ENCODE data around the gene PPP4R3C. TPM values are rescaled to one million over a fixed set of nuclear protein-coding genes. Genes with fewer than 3 reads are reported as not detected.

Gene PPP4R3C
- total and polyA plus RNA-seq, 2 of the 4 experiments (the other 2 are of a cell fraction) = not detected

DNA sequence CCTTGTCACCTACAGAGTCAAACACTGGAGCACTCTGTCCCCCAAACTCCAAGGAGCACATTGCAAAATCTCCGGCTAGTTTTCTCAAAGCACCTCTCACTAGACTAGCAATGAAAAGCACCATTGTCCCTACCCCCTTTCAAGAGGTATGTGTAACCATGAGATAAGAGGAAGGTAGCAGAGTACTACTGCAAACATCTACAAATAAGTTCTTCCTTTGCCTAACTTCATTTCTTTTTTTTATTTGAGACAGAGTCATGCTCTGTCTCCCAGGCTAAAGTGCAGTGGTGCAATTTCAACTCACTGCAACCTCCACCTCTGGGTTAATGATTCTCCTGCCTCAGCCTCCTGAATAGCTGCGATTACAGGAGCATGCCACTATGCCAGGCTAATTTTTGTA, 17.7 kb downstream of the PPP4R3C start:
- Histone ChIP-seq H3K9me3 (ENCODE audit: control insufficient read depth, insufficient read depth, low read length) (no peaks in the 10 kb centered on the region), H3K14ac (replicated peaks; ENCODE audit: low read depth, low read length) (no peak overlapping the region), H3K27me3 (ENCODE audit: control insufficient read depth, insufficient read depth, low read length) (no peaks in the 10 kb centered on the region), H3K4me1 (ENCODE audit: control insufficient read depth, insufficient read depth, low read length) (no peaks in the 10 kb centered on the region), H2BK120ac (ENCODE audit: low read depth, low read length) (no peak overlapping the region), H4K5ac (ENCODE audit: low read depth, low read length) (no peak overlapping the region), H3K23ac (ENCODE audit: low read depth, low read length) (no peak overlapping the region), H3K27ac (ENCODE audit: insufficient read depth, low read length) (no peak overlapping the region), H2AK5ac (ENCODE audit: low read depth, low read length) (no peak overlapping the region), H3K36me3 (ENCODE audit: control insufficient read depth, insufficient read depth, low read length) (no peaks in the 10 kb centered on the region), H3K79me1 (ENCODE audit: low read depth in 1 of 2, low read length in 2 of 2) (no peaks in the 10 kb centered on the region), H3K9ac (ENCODE audit: low read depth, low read length) (no peak overlapping the region), H2AFZ (replicated peaks; ENCODE audit: low read length, poor library complexity) (no peak overlapping the region), H3K18ac (ENCODE audit: low read depth, low read length) (no peak overlapping the region), H2BK20ac (ENCODE audit: low read depth, low read length) (no peak overlapping the region), H3K4ac (ENCODE audit: low read depth, low read length) (no peak overlapping the region), H2AK9ac (replicated peaks; ENCODE audit: low read depth, low read length, poor library complexity) (no peak overlapping the region), H3K4me3 (ENCODE audit: insufficient read depth, low read depth, low read length) (no peak overlapping the region), H4K91ac (ENCODE audit: insufficient read depth, low read depth, low read length) (no peak overlapping the region), H3K56ac (ENCODE audit: extremely low read depth, insufficient read depth, low read length) (no peak overlapping the region), H2BK5ac (ENCODE audit: low read depth, low read length, poor library complexity, severe bottlenecking) (no peak overlapping the region), H3K9me1 (ENCODE audit: insufficient read depth, low read length) (no peaks in the 10 kb centered on the region), H2BK15ac (ENCODE audit: low read depth, low read length) (no peak overlapping the region), H3K4me2 (ENCODE audit: low read depth, low read length) (no peak overlapping the region), H4K20me1 (ENCODE audit: insufficient read depth, low read length) (no peaks in the 10 kb centered on the region), H4K8ac (ENCODE audit: low read depth in 2 of 2, low read length in 2 of 2) (no peak overlapping the region)
- DNase-seq (no peak), ATAC-seq (ENCODE audit: low read depth) (no peak)
- POLR2A ChIA-PET (ENCODE audit: unreplicated experiment) = no interaction called here
- no TSS peak for BruUV-seq (replicated peaks)
- dilution Hi-C loops (cut with HindIII; ENCODE audit: low sequenced_read_pairs, unreplicated experiment) = no loop called here
- in situ Hi-C loops (cut with MboI; ENCODE audit: low sequenced_read_pairs) = no loop called here
- whole genome bisulfite sequencing, 2 experiments (ENCODE audit: extremely low coverage in 2 of 2, insufficient read length in 1 of 2) = no CpG with 5 or more reads among the region's 2 CpGs
- intact Hi-C loops (cut with micrococcal nuclease) = no loop called here
- TF ChIP-seq, protein P1, sequence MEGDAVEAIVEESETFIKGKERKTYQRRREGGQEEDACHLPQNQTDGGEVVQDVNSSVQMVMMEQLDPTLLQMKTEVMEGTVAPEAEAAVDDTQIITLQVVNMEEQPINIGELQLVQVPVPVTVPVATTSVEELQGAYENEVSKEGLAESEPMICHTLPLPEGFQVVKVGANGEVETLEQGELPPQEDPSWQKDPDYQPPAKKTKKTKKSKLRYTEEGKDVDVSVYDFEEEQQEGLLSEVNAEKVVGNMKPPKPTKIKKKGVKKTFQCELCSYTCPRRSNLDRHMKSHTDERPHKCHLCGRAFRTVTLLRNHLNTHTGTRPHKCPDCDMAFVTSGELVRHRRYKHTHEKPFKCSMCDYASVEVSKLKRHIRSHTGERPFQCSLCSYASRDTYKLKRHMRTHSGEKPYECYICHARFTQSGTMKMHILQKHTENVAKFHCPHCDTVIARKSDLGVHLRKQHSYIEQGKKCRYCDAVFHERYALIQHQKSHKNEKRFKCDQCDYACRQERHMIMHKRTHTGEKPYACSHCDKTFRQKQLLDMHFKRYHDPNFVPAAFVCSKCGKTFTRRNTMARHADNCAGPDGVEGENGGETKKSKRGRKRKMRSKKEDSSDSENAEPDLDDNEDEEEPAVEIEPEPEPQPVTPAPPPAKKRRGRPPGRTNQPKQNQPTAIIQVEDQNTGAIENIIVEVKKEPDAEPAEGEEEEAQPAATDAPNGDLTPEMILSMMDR (conservative IDR thresholded peaks at IDR 0.05; ENCODE audit: low read depth, low read length) = no peak
- no peak for TF ChIP-seq RFX5 (IDR thresholded peaks at IDR 0.05; ENCODE audit: low read depth, low read length)
- no peak for TF ChIP-seq BHLHE40 (IDR thresholded peaks at IDR 0.05; ENCODE audit: low read depth, low read length)
- no peak for TF ChIP-seq MAZ (IDR thresholded peaks at IDR 0.05; ENCODE audit: borderline replicate concordance, low read depth, low read length)
- TF ChIP-seq POLR2A (IDR thresholded peaks at IDR 0.05; ENCODE audit: low read depth, low read length) = no peak
- TF ChIP-seq SMC3 (IDR thresholded peaks at IDR 0.05; ENCODE audit: low read depth, low read length) = no peak
- no peak for TF ChIP-seq FOS (IDR thresholded peaks at IDR 0.05; ENCODE audit: low read depth, low read length)
- TF ChIP-seq RCOR1 (IDR thresholded peaks at IDR 0.05; ENCODE audit: insufficient replicate concordance, low read length) = no peak
- no peak for TF ChIP-seq NFE2L2 (IDR thresholded peaks at IDR 0.05; ENCODE audit: low read depth, low read length)
- TF ChIP-seq, protein P2, sequence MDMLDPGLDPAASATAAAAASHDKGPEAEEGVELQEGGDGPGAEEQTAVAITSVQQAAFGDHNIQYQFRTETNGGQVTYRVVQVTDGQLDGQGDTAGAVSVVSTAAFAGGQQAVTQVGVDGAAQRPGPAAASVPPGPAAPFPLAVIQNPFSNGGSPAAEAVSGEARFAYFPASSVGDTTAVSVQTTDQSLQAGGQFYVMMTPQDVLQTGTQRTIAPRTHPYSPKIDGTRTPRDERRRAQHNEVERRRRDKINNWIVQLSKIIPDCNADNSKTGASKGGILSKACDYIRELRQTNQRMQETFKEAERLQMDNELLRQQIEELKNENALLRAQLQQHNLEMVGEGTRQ (IDR thresholded peaks at IDR 0.05; ENCODE audit: low read depth, low read length) = no peak
- CTCF ChIA-PET = no interaction called here
